Tibial artery (tissue), 4 donors: ENCODE results near the gene MST1.

ENCODE experiments used
- DNase-seq, 2 donors: peaks; one replicate each; pipeline ENCODE4 v3.0.0-alpha.2; 2019
- H3K27ac ChIP-seq, 2 donors: fragments of 200-600 bp; sonication (generic) in 1 of 2; 1 replicate in 1 of 2; 2 replicates in 1 of 2; pipeline ENCODE4 v1.5.1; 2018 to 2019; ENCODE audit warnings: mild to moderate bottlenecking in 1 of 2
- H3K27me3 ChIP-seq, 2 donors: fragments of 200-600 bp; sonication (generic) in 1 of 2; one replicate each; pipeline versions ENCODE4 v1.5.1 to v1.6.0; 2016 to 2019
- H3K36me3 ChIP-seq, 3 donors: fragments of 200-600 bp; sonication (generic) in 2 of 3; one replicate each; pipeline ENCODE4 v1.5.1; 2016 to 2019; ENCODE audit warnings: mild to moderate bottlenecking in 2 of 3
- H3K4me1 ChIP-seq, 4 donors: fragments of 200-600 bp; sonication (generic) in 2 of 4; 1 replicate in 3 of 4; 2 replicates in 1 of 4; pipeline ENCODE4 v1.5.1; 2016 to 2019
- H3K4me3 ChIP-seq, 2 donors: fragments of 200-600 bp; sonication (generic) in 1 of 2; 1 replicate in 1 of 2; 2 replicates in 1 of 2; pipeline ENCODE4 v1.5.1; 2018 to 2019; ENCODE audit warnings: mild to moderate bottlenecking in 2 of 2
- H3K9me3 ChIP-seq, 3 donors: fragments of 200-600 bp; sonication (generic) in 1 of 3; one replicate each; pipeline ENCODE4 v1.5.1; 2016 to 2019
- CTCF ChIP-seq, 2 experiments: fragments of 200-600 bp in 1 of 2; fragments of 450-650 bp in 1 of 2; IDR thresholded peaks; one replicate each; pipeline ENCODE4 v1.5.1; 2017 to 2019; ENCODE audit warnings: antibody characterized with exemption in 2 of 2, mild to moderate bottlenecking in 1 of 2, moderate library complexity in 1 of 2
- intact Hi-C: fragments of 100-400 bp; cut with DNase I; formaldehyde crosslinking; loops from one replicate; pipeline ENCODE4 v1.15.0; 2023; ENCODE audit warnings: low total_unique reads

Gene MST1

GRCh38 chr3:49670940-49671290, 18.4 kb downstream of the MST1 start:
- intact Hi-C loops = loop anchor here (1.0 kb wide), 1 partner anchor 132 kb away; no protein-coding TSS in a partner anchor
- no peak overlapping the region for H3K27ac ChIP-seq
- peaks cover 0 to 20% (median 15%) of the 10 kb centered on the region in 4 donors for H3K4me1 ChIP-seq
- TF ChIP-seq CTCF (IDR thresholded peaks at IDR 0.05) = no peak
- no peak for DNase-seq
- no peak overlapping the region for H3K4me3 ChIP-seq
- H3K36me3 ChIP-seq = peaks cover 1 to 2% (median 2%) of the 10 kb centered on the region in 3 donors
- no peaks in the 10 kb centered on the region for H3K9me3 ChIP-seq
- H3K27me3 ChIP-seq = peaks cover 0 to 5% of the 10 kb centered on the region in 2 donors

- TF ChIP-seq CTCF (IDR thresholded peaks at IDR 0.05) = no peak
- intact Hi-C loops = no loop called here
These were observed 19.9 kb downstream of the MST1 start for GRCh38 chr3:49669352-49669751.

GRCh38 chr3:49668861-49669260, 20.4 kb downstream of the MST1 start:
- H3K27me3 ChIP-seq = peaks cover 0 to 7% of the 10 kb centered on the region in 2 donors
- no peak overlapping the region for H3K27ac ChIP-seq
- no peak for DNase-seq
- TF ChIP-seq CTCF (IDR thresholded peaks at IDR 0.05) = no peak
- no peaks in the 10 kb centered on the region for H3K9me3 ChIP-seq
- no peaks in the 10 kb centered on the region for H3K36me3 ChIP-seq
- intact Hi-C loops = no loop called here
- H3K4me3 ChIP-seq = no peak overlapping the region
- H3K4me1 ChIP-seq = peaks cover 0 to 7% (median 5%) of the 10 kb centered on the region in 4 donors

More at GRCh38 chr3:49669352-49669751, 19.9 kb downstream of the MST1 start:
- no peaks in the 10 kb centered on the region for H3K9me3 ChIP-seq
- H3K27me3 ChIP-seq = peaks cover 0 to 7% of the 10 kb centered on the region in 2 donors
- no peak for DNase-seq
- H3K4me1 ChIP-seq = peaks cover 0 to 8% (median 5%) of the 10 kb centered on the region in 4 donors
- H3K4me3 ChIP-seq = no peak overlapping the region
- no peaks in the 10 kb centered on the region for H3K36me3 ChIP-seq
- no peak overlapping the region for H3K27ac ChIP-seq

GRCh38 chr3:49668414-49668797, 20.9 kb downstream of the MST1 start:
- DNase-seq = no peak
- intact Hi-C loops = no loop called here
- no peak overlapping the region for H3K4me3 ChIP-seq
- H3K4me1 ChIP-seq = peaks cover 0 to 4% (median 3%) of the 10 kb centered on the region in 4 donors
- peaks cover 0 to 8% of the 10 kb centered on the region in 2 donors for H3K27me3 ChIP-seq
- H3K9me3 ChIP-seq = no peaks in the 10 kb centered on the region
- no peaks in the 10 kb centered on the region for H3K36me3 ChIP-seq
- TF ChIP-seq CTCF (IDR thresholded peaks at IDR 0.05) = no peak
- no peak overlapping the region for H3K27ac ChIP-seq

- Histone ChIP-seq H3K4me3 (no peak overlapping the region), H3K4me1 (no peaks in the 10 kb centered on the region), H3K9me3 (no peaks in the 10 kb centered on the region), H3K27ac (no peak overlapping the region), H3K27me3 (peaks cover 0 to 13% of the 10 kb centered on the region in 2 donors), H3K36me3 (no peaks in the 10 kb centered on the region)
- DNase-seq = no peak
- intact Hi-C loops = no loop called here
- TF ChIP-seq CTCF (IDR thresholded peaks at IDR 0.05) = no peak
These were observed 21.4 kb downstream of the MST1 start for GRCh38 chr3:49667701-49668413.
